ENCODE measurements around the gene LDLR.

The LDLR gene

DNA sequence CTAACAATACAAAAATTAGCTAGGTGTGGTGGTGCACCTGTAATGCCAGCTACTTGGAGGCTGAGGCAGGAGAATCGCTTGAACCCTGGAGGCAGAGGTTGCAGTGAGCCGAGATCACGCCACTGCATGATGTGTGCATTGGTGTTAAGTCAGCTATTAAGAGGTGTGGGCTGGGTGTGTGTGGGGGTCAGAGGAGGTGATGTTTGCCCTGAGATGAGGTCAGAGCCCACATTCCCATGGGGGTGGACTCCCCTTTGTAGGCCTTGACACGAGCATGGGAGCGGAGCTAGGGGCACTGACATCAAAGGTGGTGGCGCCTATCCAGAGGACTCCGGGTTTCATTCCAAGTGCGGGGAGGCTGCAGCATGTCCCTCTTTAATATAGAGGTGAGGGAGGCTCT lies 34.6 kb upstream of the LDLR start:
- no peak for TF ChIP-seq ZNF70 (CRISPR knock-in tag; IDR thresholded peaks at IDR 0.05)
- TF ChIP-seq BACH2 (CRISPR knock-in tag; IDR thresholded peaks at IDR 0.05; ENCODE audit: borderline replicate concordance) = no peak
- TF ChIP-seq ISL1 (CRISPR knock-in tag; IDR thresholded peaks at IDR 0.05) = no peak
- no peak for TF ChIP-seq TCF4 (CRISPR knock-in tag; IDR thresholded peaks at IDR 0.05; ENCODE audit: borderline replicate concordance)
- TF ChIP-seq ZFP30 (CRISPR knock-in tag; IDR thresholded peaks at IDR 0.05) = no peak
- no peak for TF ChIP-seq SNAI2 (CRISPR knock-in tag; IDR thresholded peaks at IDR 0.05)
- no peak for TF ChIP-seq GLIS3 (CRISPR knock-in tag; IDR thresholded peaks at IDR 0.05)
- TF ChIP-seq, protein P1, sequence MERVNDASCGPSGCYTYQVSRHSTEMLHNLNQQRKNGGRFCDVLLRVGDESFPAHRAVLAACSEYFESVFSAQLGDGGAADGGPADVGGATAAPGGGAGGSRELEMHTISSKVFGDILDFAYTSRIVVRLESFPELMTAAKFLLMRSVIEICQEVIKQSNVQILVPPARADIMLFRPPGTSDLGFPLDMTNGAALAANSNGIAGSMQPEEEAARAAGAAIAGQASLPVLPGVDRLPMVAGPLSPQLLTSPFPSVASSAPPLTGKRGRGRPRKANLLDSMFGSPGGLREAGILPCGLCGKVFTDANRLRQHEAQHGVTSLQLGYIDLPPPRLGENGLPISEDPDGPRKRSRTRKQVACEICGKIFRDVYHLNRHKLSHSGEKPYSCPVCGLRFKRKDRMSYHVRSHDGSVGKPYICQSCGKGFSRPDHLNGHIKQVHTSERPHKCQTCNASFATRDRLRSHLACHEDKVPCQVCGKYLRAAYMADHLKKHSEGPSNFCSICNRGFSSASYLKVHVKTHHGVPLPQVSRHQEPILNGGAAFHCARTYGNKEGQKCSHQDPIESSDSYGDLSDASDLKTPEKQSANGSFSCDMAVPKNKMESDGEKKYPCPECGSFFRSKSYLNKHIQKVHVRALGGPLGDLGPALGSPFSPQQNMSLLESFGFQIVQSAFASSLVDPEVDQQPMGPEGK (CRISPR knock-in tag; IDR thresholded peaks at IDR 0.05; ENCODE audit: borderline replicate concordance) = no peak
- no peak for TF ChIP-seq POU6F1 (CRISPR knock-in tag; IDR thresholded peaks at IDR 0.05; ENCODE audit: borderline replicate concordance, low read depth)
- TF ChIP-seq ARNTL (CRISPR knock-in tag; IDR thresholded peaks at IDR 0.05; ENCODE audit: borderline replicate concordance, low read depth) = no peak
- no peak for ATAC-seq

- ATAC-seq = no peak
- TF ChIP-seq ZC3H10 (CRISPR knock-in tag; IDR thresholded peaks at IDR 0.05) = no peak
- no peak for TF ChIP-seq CSDC2 (CRISPR knock-in tag; IDR thresholded peaks at IDR 0.05)
- TF ChIP-seq PPARA (CRISPR knock-in tag; IDR thresholded peaks at IDR 0.05; ENCODE audit: borderline replicate concordance) = no peak
- no peak for TF ChIP-seq RARB (CRISPR knock-in tag; IDR thresholded peaks at IDR 0.05)
- TF ChIP-seq ZNF8 (CRISPR knock-in tag; IDR thresholded peaks at IDR 0.05) = no peak
- no peak for TF ChIP-seq CSRNP3 (CRISPR knock-in tag; IDR thresholded peaks at IDR 0.05)
- TF ChIP-seq ZNF70 (CRISPR knock-in tag; IDR thresholded peaks at IDR 0.05) = no peak
- TF ChIP-seq POU6F1 (CRISPR knock-in tag; IDR thresholded peaks at IDR 0.05; ENCODE audit: borderline replicate concordance, low read depth) = no peak
- TF ChIP-seq BACH2 (CRISPR knock-in tag; IDR thresholded peaks at IDR 0.05; ENCODE audit: borderline replicate concordance) = no peak
- no peak for TF ChIP-seq ZFP3 (CRISPR knock-in tag; IDR thresholded peaks at IDR 0.05)
- TF ChIP-seq, protein P1 (CRISPR knock-in tag; IDR thresholded peaks at IDR 0.05; ENCODE audit: borderline replicate concordance) = no peak
- no peak for TF ChIP-seq CREB5 (CRISPR knock-in tag; IDR thresholded peaks at IDR 0.05; ENCODE audit: low read depth)
- no peak for TF ChIP-seq ARNTL (CRISPR knock-in tag; IDR thresholded peaks at IDR 0.05; ENCODE audit: borderline replicate concordance, low read depth)
- TF ChIP-seq, protein P2, sequence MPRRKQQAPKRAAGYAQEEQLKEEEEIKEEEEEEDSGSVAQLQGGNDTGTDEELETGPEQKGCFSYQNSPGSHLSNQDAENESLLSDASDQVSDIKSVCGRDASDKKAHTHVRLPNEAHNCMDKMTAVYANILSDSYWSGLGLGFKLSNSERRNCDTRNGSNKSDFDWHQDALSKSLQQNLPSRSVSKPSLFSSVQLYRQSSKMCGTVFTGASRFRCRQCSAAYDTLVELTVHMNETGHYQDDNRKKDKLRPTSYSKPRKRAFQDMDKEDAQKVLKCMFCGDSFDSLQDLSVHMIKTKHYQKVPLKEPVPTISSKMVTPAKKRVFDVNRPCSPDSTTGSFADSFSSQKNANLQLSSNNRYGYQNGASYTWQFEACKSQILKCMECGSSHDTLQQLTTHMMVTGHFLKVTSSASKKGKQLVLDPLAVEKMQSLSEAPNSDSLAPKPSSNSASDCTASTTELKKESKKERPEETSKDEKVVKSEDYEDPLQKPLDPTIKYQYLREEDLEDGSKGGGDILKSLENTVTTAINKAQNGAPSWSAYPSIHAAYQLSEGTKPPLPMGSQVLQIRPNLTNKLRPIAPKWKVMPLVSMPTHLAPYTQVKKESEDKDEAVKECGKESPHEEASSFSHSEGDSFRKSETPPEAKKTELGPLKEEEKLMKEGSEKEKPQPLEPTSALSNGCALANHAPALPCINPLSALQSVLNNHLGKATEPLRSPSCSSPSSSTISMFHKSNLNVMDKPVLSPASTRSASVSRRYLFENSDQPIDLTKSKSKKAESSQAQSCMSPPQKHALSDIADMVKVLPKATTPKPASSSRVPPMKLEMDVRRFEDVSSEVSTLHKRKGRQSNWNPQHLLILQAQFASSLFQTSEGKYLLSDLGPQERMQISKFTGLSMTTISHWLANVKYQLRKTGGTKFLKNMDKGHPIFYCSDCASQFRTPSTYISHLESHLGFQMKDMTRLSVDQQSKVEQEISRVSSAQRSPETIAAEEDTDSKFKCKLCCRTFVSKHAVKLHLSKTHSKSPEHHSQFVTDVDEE (CRISPR knock-in tag; IDR thresholded peaks at IDR 0.05) = no peak
- no peak for TF ChIP-seq GLIS3 (CRISPR knock-in tag; IDR thresholded peaks at IDR 0.05)
- no peak for TF ChIP-seq ISL1 (CRISPR knock-in tag; IDR thresholded peaks at IDR 0.05)
Observed at GRCh38 chr19:11058246-11059030, 30.8 kb upstream of the LDLR start.

Measured in SK-N-SH treated with all-trans-retinoic acid at 6 μM for 48 hours (cell line).